ENCODE measurements around the gene FMN1.

Gene FMN1

GRCh38 chr15:33114374-33114717 lies 80.2 kb downstream of the FMN1 start:
- no peak overlapping the region for H3K4me3 ChIP-seq (ENCODE audit: low read depth in 1 of 2, low read length in 2 of 2)
- H3K27ac ChIP-seq (ENCODE audit: low read length): no peak overlapping the region
- no peaks in the 10 kb centered on the region for H3K36me3 ChIP-seq (ENCODE audit: control insufficient read depth in 1 of 2, insufficient read depth in 2 of 2, low read length in 2 of 2)
- H3K9me3 ChIP-seq (ENCODE audit: control insufficient read depth in 1 of 2, low read length in 2 of 2): no peaks in the 10 kb centered on the region
- no peaks in the 10 kb centered on the region for H3K27me3 ChIP-seq (ENCODE audit: low read depth, low read length)
- peaks cover 0 to 7% of the 10 kb centered on the region in 2 donors for H3K4me1 ChIP-seq (ENCODE audit: control insufficient read depth in 1 of 2, insufficient read depth in 2 of 2, low read length in 2 of 2)

- peaks cover 0 to 7% of the 10 kb centered on the region in 2 donors for H3K4me1 ChIP-seq (ENCODE audit: control insufficient read depth in 1 of 2, insufficient read depth in 2 of 2, low read length in 2 of 2)
- H3K4me3 ChIP-seq (ENCODE audit: low read depth in 1 of 2, low read length in 2 of 2): no peak overlapping the region
- no peaks in the 10 kb centered on the region for H3K9me3 ChIP-seq (ENCODE audit: control insufficient read depth in 1 of 2, low read length in 2 of 2)
- H3K27me3 ChIP-seq (ENCODE audit: low read depth, low read length): no peaks in the 10 kb centered on the region
- no peaks in the 10 kb centered on the region for H3K36me3 ChIP-seq (ENCODE audit: control insufficient read depth in 1 of 2, insufficient read depth in 2 of 2, low read length in 2 of 2)
- H3K27ac ChIP-seq (ENCODE audit: low read length): no peak overlapping the region
Measured at GRCh38 chr15:33113666-33114373, 80.7 kb downstream of the FMN1 start.

- no peaks in the 10 kb centered on the region for H3K27me3 ChIP-seq (ENCODE audit: low read depth, low read length)
- no peak overlapping the region for H3K27ac ChIP-seq (ENCODE audit: low read length)
Measured at GRCh38 chr15:33112541-33113105, 81.9 kb downstream of the FMN1 start.

DNA sequence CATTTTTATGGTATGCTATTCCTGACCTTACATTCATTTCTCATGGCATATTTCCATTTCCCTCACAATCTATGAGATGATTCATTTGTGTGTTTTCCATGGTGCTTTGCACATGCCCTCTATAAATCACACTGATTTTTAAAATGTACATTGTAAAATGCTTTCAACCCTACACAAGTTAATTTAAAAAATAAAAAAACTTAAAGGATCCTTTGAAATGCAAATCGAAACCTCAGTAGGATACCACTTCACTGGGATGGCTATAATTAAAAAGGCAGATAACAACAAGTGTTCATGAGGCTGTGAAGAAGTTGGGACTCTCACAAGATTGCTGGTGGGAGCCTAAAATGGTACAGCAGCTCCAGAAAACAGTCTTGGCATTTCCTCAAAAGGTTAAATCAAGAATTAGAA lies 83.5 kb downstream of the FMN1 start:
- Histone ChIP-seq H3K4me3 (ENCODE audit: low read depth in 1 of 2, low read length in 2 of 2) (no peak overlapping the region), H3K9me3 (ENCODE audit: control insufficient read depth in 1 of 2, low read length in 2 of 2) (no peaks in the 10 kb centered on the region), H3K27me3 (ENCODE audit: low read depth, low read length) (no peaks in the 10 kb centered on the region), H3K36me3 (ENCODE audit: control insufficient read depth in 1 of 2, insufficient read depth in 2 of 2, low read length in 2 of 2) (no peaks in the 10 kb centered on the region), H3K4me1 (ENCODE audit: control insufficient read depth in 1 of 2, insufficient read depth in 2 of 2, low read length in 2 of 2) (peaks cover 0 to 7% of the 10 kb centered on the region in 2 donors), H3K27ac (ENCODE audit: low read length) (no peak overlapping the region)

More at GRCh38 chr15:33112541-33113105, 81.9 kb downstream of the FMN1 start:
- no peak overlapping the region for H3K4me3 ChIP-seq (ENCODE audit: low read depth in 1 of 2, low read length in 2 of 2)
- peaks cover 0 to 7% of the 10 kb centered on the region in 2 donors for H3K4me1 ChIP-seq (ENCODE audit: control insufficient read depth in 1 of 2, insufficient read depth in 2 of 2, low read length in 2 of 2)
- no peaks in the 10 kb centered on the region for H3K36me3 ChIP-seq (ENCODE audit: control insufficient read depth in 1 of 2, insufficient read depth in 2 of 2, low read length in 2 of 2)
- no peaks in the 10 kb centered on the region for H3K9me3 ChIP-seq (ENCODE audit: control insufficient read depth in 1 of 2, low read length in 2 of 2)

GRCh38 chr15:33109345-33109744 lies 85.2 kb downstream of the FMN1 start:
- H3K36me3 ChIP-seq (ENCODE audit: control insufficient read depth in 1 of 2, insufficient read depth in 2 of 2, low read length in 2 of 2): no peaks in the 10 kb centered on the region
- no peak overlapping the region for H3K27ac ChIP-seq (ENCODE audit: low read length)
- no peaks in the 10 kb centered on the region for H3K27me3 ChIP-seq (ENCODE audit: low read depth, low read length)
- no peaks in the 10 kb centered on the region for H3K9me3 ChIP-seq (ENCODE audit: control insufficient read depth in 1 of 2, low read length in 2 of 2)
- H3K4me1 ChIP-seq (ENCODE audit: control insufficient read depth in 1 of 2, insufficient read depth in 2 of 2, low read length in 2 of 2): no peaks in the 10 kb centered on the region
- no peak overlapping the region for H3K4me3 ChIP-seq (ENCODE audit: low read depth in 1 of 2, low read length in 2 of 2)

GRCh38 chr15:33108518-33108917 lies 86.0 kb downstream of the FMN1 start:
- Histone ChIP-seq H3K36me3 (ENCODE audit: control insufficient read depth in 1 of 2, insufficient read depth in 2 of 2, low read length in 2 of 2) (no peaks in the 10 kb centered on the region), H3K27me3 (ENCODE audit: low read depth, low read length) (no peaks in the 10 kb centered on the region), H3K9me3 (ENCODE audit: control insufficient read depth in 1 of 2, low read length in 2 of 2) (no peaks in the 10 kb centered on the region), H3K4me1 (ENCODE audit: control insufficient read depth in 1 of 2, insufficient read depth in 2 of 2, low read length in 2 of 2) (no peaks in the 10 kb centered on the region), H3K27ac (ENCODE audit: low read length) (no peak overlapping the region), H3K4me3 (ENCODE audit: low read depth in 1 of 2, low read length in 2 of 2) (no peak overlapping the region)

GRCh38 chr15:33107950-33108349 lies 86.6 kb downstream of the FMN1 start:
- Histone ChIP-seq H3K9me3 (ENCODE audit: control insufficient read depth in 1 of 2, low read length in 2 of 2) (no peaks in the 10 kb centered on the region), H3K36me3 (ENCODE audit: control insufficient read depth in 1 of 2, insufficient read depth in 2 of 2, low read length in 2 of 2) (no peaks in the 10 kb centered on the region), H3K27me3 (ENCODE audit: low read depth, low read length) (no peaks in the 10 kb centered on the region), H3K27ac (ENCODE audit: low read length) (no peak overlapping the region), H3K4me1 (ENCODE audit: control insufficient read depth in 1 of 2, insufficient read depth in 2 of 2, low read length in 2 of 2) (no peaks in the 10 kb centered on the region), H3K4me3 (ENCODE audit: low read depth in 1 of 2, low read length in 2 of 2) (no peak overlapping the region)

DNA sequence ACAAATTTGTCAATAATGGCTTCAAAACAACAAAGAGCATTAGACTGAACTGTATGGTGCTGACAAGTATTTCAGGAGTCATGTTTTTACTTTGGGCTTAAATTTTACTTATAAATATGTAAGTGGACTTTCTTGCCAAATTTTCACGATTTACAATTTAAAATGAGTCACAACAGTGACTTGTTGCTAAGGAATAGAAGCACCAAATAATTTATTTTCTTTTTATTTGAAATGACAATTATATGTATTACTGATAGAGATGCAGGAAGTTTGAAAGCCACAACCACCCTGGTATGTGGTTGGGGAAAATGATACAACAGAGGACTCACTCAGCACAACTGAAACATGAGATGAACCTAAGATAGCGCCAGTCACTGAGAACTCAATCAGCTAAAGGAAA lies 90.3 kb downstream of the FMN1 start:
- Histone ChIP-seq H3K4me1 (ENCODE audit: control insufficient read depth in 1 of 2, insufficient read depth in 2 of 2, low read length in 2 of 2) (no peaks in the 10 kb centered on the region), H3K27me3 (ENCODE audit: low read depth, low read length) (no peaks in the 10 kb centered on the region), H3K4me3 (ENCODE audit: low read depth in 1 of 2, low read length in 2 of 2) (no peak overlapping the region), H3K27ac (ENCODE audit: low read length) (no peak overlapping the region), H3K36me3 (ENCODE audit: control insufficient read depth in 1 of 2, insufficient read depth in 2 of 2, low read length in 2 of 2) (no peaks in the 10 kb centered on the region), H3K9me3 (ENCODE audit: control insufficient read depth in 1 of 2, low read length in 2 of 2) (no peaks in the 10 kb centered on the region)

DNA sequence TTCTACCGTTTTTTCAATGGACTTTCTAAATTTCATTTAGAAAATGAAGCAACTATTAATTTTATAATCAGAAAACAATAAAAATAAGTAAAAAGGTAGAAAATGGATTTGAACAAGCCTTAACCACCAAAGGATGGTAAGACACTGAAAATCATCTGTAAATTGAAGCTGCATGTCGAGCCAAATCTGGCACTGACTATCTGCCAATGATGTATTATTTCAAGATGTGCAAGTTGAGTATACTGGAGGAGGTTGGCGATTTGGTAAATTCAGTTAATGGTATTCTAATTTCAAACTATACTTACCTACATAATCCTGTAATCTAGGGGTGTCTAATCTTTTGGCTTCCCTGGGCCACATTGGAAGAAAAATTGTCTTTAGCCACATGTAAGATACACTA lies 93.5 kb downstream of the FMN1 start:
- H3K9me3 ChIP-seq (ENCODE audit: control insufficient read depth in 1 of 2, low read length in 2 of 2): no peaks in the 10 kb centered on the region
- no peaks in the 10 kb centered on the region for H3K36me3 ChIP-seq (ENCODE audit: control insufficient read depth in 1 of 2, insufficient read depth in 2 of 2, low read length in 2 of 2)
- no peaks in the 10 kb centered on the region for H3K27me3 ChIP-seq (ENCODE audit: low read depth, low read length)
- H3K4me1 ChIP-seq (ENCODE audit: control insufficient read depth in 1 of 2, insufficient read depth in 2 of 2, low read length in 2 of 2): no peaks in the 10 kb centered on the region
- no peak overlapping the region for H3K4me3 ChIP-seq (ENCODE audit: low read depth in 1 of 2, low read length in 2 of 2)
- H3K27ac ChIP-seq (ENCODE audit: low read length): no peak overlapping the region

GRCh38 chr15:33100314-33100713 lies 94.2 kb downstream of the FMN1 start:
- no peak overlapping the region for H3K4me3 ChIP-seq (ENCODE audit: low read depth in 1 of 2, low read length in 2 of 2)
- H3K4me1 ChIP-seq (ENCODE audit: control insufficient read depth in 1 of 2, insufficient read depth in 2 of 2, low read length in 2 of 2): no peaks in the 10 kb centered on the region
- no peaks in the 10 kb centered on the region for H3K27me3 ChIP-seq (ENCODE audit: low read depth, low read length)
- H3K9me3 ChIP-seq (ENCODE audit: control insufficient read depth in 1 of 2, low read length in 2 of 2): no peaks in the 10 kb centered on the region
- no peak overlapping the region for H3K27ac ChIP-seq (ENCODE audit: low read length)
- no peaks in the 10 kb centered on the region for H3K36me3 ChIP-seq (ENCODE audit: control insufficient read depth in 1 of 2, insufficient read depth in 2 of 2, low read length in 2 of 2)

DNA sequence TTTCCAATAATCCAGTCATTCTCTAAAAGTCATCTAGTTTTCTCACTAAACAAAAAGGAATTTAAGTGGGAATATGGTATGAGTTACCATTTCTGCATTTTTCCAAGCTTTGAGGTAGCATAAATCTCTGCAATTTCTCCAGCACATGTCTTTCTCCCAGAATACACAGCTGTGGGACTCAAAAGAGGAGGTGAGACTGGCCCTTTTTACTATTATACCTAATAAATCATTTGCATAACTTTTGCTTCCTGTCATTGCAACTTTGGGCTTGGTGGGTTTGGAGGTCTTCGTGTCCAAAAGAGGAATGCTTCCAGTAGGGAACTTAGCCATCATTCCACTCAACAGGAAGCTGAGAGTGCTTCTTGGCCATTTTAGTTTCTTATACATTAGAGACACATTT lies 94.8 kb downstream of the FMN1 start:
- no peaks in the 10 kb centered on the region for H3K27me3 ChIP-seq (ENCODE audit: low read depth, low read length)
- no peak overlapping the region for H3K4me3 ChIP-seq (ENCODE audit: low read depth in 1 of 2, low read length in 2 of 2)
- no peaks in the 10 kb centered on the region for H3K9me3 ChIP-seq (ENCODE audit: control insufficient read depth in 1 of 2, low read length in 2 of 2)
- H3K4me1 ChIP-seq (ENCODE audit: control insufficient read depth in 1 of 2, insufficient read depth in 2 of 2, low read length in 2 of 2): no peaks in the 10 kb centered on the region
- H3K36me3 ChIP-seq (ENCODE audit: control insufficient read depth in 1 of 2, insufficient read depth in 2 of 2, low read length in 2 of 2): no peaks in the 10 kb centered on the region
- H3K27ac ChIP-seq (ENCODE audit: low read length): no peak overlapping the region

- Histone ChIP-seq H3K27ac (ENCODE audit: low read length) (no peak overlapping the region), H3K27me3 (ENCODE audit: low read depth, low read length) (no peaks in the 10 kb centered on the region), H3K4me1 (ENCODE audit: control insufficient read depth in 1 of 2, insufficient read depth in 2 of 2, low read length in 2 of 2) (peaks cover 0 to 2% of the 10 kb centered on the region in 2 donors), H3K36me3 (ENCODE audit: control insufficient read depth in 1 of 2, insufficient read depth in 2 of 2, low read length in 2 of 2) (no peaks in the 10 kb centered on the region), H3K9me3 (ENCODE audit: control insufficient read depth in 1 of 2, low read length in 2 of 2) (no peaks in the 10 kb centered on the region), H3K4me3 (ENCODE audit: low read depth in 1 of 2, low read length in 2 of 2) (no peak overlapping the region)
Measured at GRCh38 chr15:33099213-33099612, 95.3 kb downstream of the FMN1 start.

All from muscle layer of duodenum (tissue), 2 donors.